GM23338 (cell line): ENCODE measurements around the gene COPS6.

Experiments used
- CREB1 ChIP-seq: fragments of 250-450 bp; sonication (Bioruptor Pico); IDR thresholded peaks from 2 replicates; pipeline ENCODE4 v1.5.0; 2020; ENCODE audit warnings: low read depth, mild to moderate bottlenecking, moderate library complexity
- CTCF ChIP-seq, 2 experiments: fragments of 200-600 bp in 1 of 2; sonication (generic) in 1 of 2; conservative IDR thresholded peaks; 2 replicates each; pipeline versions ENCODE4 v1.5.1 to v1.6.1; 2016 to 2017; ENCODE audit warnings: antibody characterized with exemption in 2 of 2, low read depth in 2 of 2, mild to moderate bottlenecking in 2 of 2, moderate library complexity in 1 of 2
- ETS1 ChIP-seq: IDR thresholded peaks from 2 replicates; pipeline ENCODE4 v1.6.1; 2016; ENCODE audit warnings: antibody characterized with exemption
- EZH2 ChIP-seq: fragments of 200-600 bp; sonication (generic); IDR thresholded peaks from one replicate; pipeline ENCODE4 v1.8.0; 2017; ENCODE audit warnings: antibody characterized with exemption, mild to moderate bottlenecking, low read depth; ENCODE audit not compliant: unreplicated experiment
- EZH2phosphoT487 ChIP-seq: fragments of 200-600 bp; sonication (generic); IDR thresholded peaks from one replicate; pipeline ENCODE4 v1.8.1; 2018; ENCODE audit warnings: antibody characterized with exemption; ENCODE audit not compliant: unreplicated experiment
- JUNB ChIP-seq: IDR thresholded peaks from one replicate; pipeline ENCODE4 v1.6.1; 2016; ENCODE audit warnings: antibody characterized with exemption; ENCODE audit not compliant: unreplicated experiment
- POLR2AphosphoS5 ChIP-seq: IDR thresholded peaks from 2 replicates; pipeline ENCODE4 v1.6.1; 2016; ENCODE audit warnings: antibody characterized with exemption, low read depth
- REST ChIP-seq: IDR thresholded peaks from one replicate; pipeline ENCODE4 v1.6.1; 2018; ENCODE audit warnings: antibody characterized with exemption; ENCODE audit not compliant: unreplicated experiment
- STAT1 ChIP-seq: IDR thresholded peaks from one replicate; pipeline ENCODE4 v1.6.1; 2016; ENCODE audit warnings: antibody characterized with exemption; ENCODE audit not compliant: unreplicated experiment

GRCh38 chr7:100088621-100089457, at the start of gene COPS6:
- TF ChIP-seq POLR2AphosphoS5, result peak; percentile 91
- TF ChIP-seq CTCF (conservative IDR thresholded peaks at IDR 0.05; ENCODE audit: low read depth in 2 of 2), result no peak
- TF ChIP-seq REST, result peak; percentile 26
- TF ChIP-seq ETS1, result peak; percentile 49; the same call in 1 of the 2 replicates
- no peak for TF ChIP-seq EZH2phosphoT487
- no peak for TF ChIP-seq EZH2
- no peak for TF ChIP-seq STAT1
- no peak for TF ChIP-seq JUNB
- TF ChIP-seq CREB1 (CRISPR knock-in tag), result no peak
